Osteocyte (in vitro differentiated cells): Measurements from ENCODE around the gene MPP2. TPM values are rescaled to one million over a fixed set of nuclear protein-coding genes. Genes with fewer than 3 reads are reported as not detected.
"Not testable (repeated sequence)": the region's sequence is repeated elsewhere in the genome, so short reads cannot be mapped to it uniquely, and the experiment has no call there.

ENCODE experiments used
- DNase-seq: peaks from one replicate; pipeline ENCODE4 v3.0.0; 2021; ENCODE audit warnings: mixed read lengths; ENCODE audit not compliant: unreplicated experiment; ENCODE audit errors: extremely low spot score
- H3K27ac Mint-ChIP-seq: one replicate; pipeline ENCODE4 v1.8.0; 2021; ENCODE audit warnings: mild to moderate bottlenecking, mixed read lengths; ENCODE audit not compliant: unreplicated experiment
- H3K27me3 Mint-ChIP-seq: one replicate; pipeline ENCODE4 v1.8.0; 2021; ENCODE audit warnings: mixed read lengths; ENCODE audit not compliant: unreplicated experiment
- H3K36me3 Mint-ChIP-seq: one replicate; pipeline ENCODE4 v1.8.0; 2021; ENCODE audit warnings: mixed read lengths; ENCODE audit not compliant: unreplicated experiment
- H3K4me1 Mint-ChIP-seq: one replicate; pipeline ENCODE4 v1.8.0; 2021; ENCODE audit warnings: mixed read lengths; ENCODE audit not compliant: unreplicated experiment
- H3K4me3 Mint-ChIP-seq: one replicate; pipeline ENCODE4 v1.8.0; 2021; ENCODE audit warnings: mild to moderate bottlenecking, moderate library complexity, mixed read lengths; ENCODE audit not compliant: unreplicated experiment
- H3K9me3 Mint-ChIP-seq: one replicate; pipeline ENCODE4 v1.8.0; 2021; ENCODE audit warnings: mixed read lengths; ENCODE audit not compliant: unreplicated experiment
- CTCF ChIP-seq: fragments of 200-600 bp; sonication (generic); IDR thresholded peaks from 2 replicates; pipeline ENCODE4 v1.5.0; 2021; ENCODE audit warnings: antibody characterized with exemption, mild to moderate bottlenecking, moderate library complexity
- total RNA-seq: library from RNA; stranded (reverse); gene quantifications from 2 replicates; pipeline ENCODE4 v1.2.1, GENCODE V29; 2021

Gene MPP2
- total RNA-seq, 1 donor from 2014 or later: 3.5 TPM

DNA sequence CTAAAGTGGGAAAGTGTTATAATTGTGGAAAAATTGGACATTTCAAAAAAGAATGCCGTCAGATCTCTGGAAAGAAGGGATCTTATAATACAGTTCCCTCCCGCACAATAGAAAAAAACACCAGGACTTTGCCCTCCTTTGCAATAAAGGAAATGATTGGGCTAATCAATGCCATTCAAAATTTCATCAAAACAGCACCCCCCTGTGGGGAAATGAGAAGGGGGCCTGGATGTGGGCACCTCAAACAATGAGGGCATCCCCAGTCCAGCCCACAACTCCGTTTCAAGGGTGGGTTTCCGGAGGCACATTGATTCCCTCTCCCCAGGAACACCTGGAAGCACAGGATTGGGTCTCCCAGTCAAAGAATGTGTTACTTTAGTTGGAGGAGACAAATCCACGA, 34.2 kb downstream of the MPP2 start:
- no peaks in the 10 kb centered on the region for H3K4me1 Mint-ChIP-seq
- no peaks in the 10 kb centered on the region for H3K9me3 Mint-ChIP-seq
- no peak overlapping the region for H3K4me3 Mint-ChIP-seq
- no peak for DNase-seq
- H3K36me3 Mint-ChIP-seq: no peaks in the 10 kb centered on the region
- no peak overlapping the region for H3K27ac Mint-ChIP-seq
- H3K27me3 Mint-ChIP-seq: peaks cover 50% of the 10 kb centered on the region
- no peak for TF ChIP-seq CTCF

GRCh38 chr17:43871946-43872690, 35.2 kb downstream of the MPP2 start:
- Mint-ChIP-seq H3K4me1 (no peaks in the 10 kb centered on the region), H3K27ac (no peak overlapping the region), H3K4me3 (no peak overlapping the region), H3K27me3 (peaks cover 59% of the 10 kb centered on the region), H3K36me3 (no peaks in the 10 kb centered on the region), H3K9me3 (no peaks in the 10 kb centered on the region)
- no peak for DNase-seq
- no peak for TF ChIP-seq CTCF

- not testable (repeated sequence) for H3K4me1 Mint-ChIP-seq, H3K9me3 Mint-ChIP-seq, H3K36me3 Mint-ChIP-seq, H3K4me3 Mint-ChIP-seq, H3K27ac Mint-ChIP-seq, DNase-seq
- H3K27me3 Mint-ChIP-seq: peaks cover 66% of the 10 kb centered on the region
Measured at GRCh38 chr17:43869031-43869430, 38.3 kb downstream of the MPP2 start.

- DNase-seq: no peak
- H3K27me3 Mint-ChIP-seq: peaks cover 64% of the 10 kb centered on the region
- no peaks in the 10 kb centered on the region for H3K4me1 Mint-ChIP-seq
- H3K36me3 Mint-ChIP-seq: no peaks in the 10 kb centered on the region
- no peak for TF ChIP-seq CTCF
- H3K27ac Mint-ChIP-seq: no peak overlapping the region
- H3K9me3 Mint-ChIP-seq: no peaks in the 10 kb centered on the region
- no peak overlapping the region for H3K4me3 Mint-ChIP-seq
Measured at GRCh38 chr17:43868226-43868994, 38.9 kb downstream of the MPP2 start.

- Mint-ChIP-seq H3K36me3 (no peaks in the 10 kb centered on the region), H3K9me3 (no peaks in the 10 kb centered on the region), H3K27ac (no peak overlapping the region), H3K4me1 (no peaks in the 10 kb centered on the region), H3K27me3 (peaks cover 41% of the 10 kb centered on the region), H3K4me3 (no peak overlapping the region)
- DNase-seq: no peak
- no peak for TF ChIP-seq CTCF
Measured at GRCh38 chr17:43864161-43864984, 43.0 kb downstream of the MPP2 start.
